Upper lobe of right lung (tissue), 1 donor: ENCODE measurements around the gene PAFAH1B1. TPM values are rescaled to one million over a fixed set of nuclear protein-coding genes. Genes with fewer than 3 reads are reported as not detected.
"Not testable (repeated sequence)": the region's sequence is repeated elsewhere in the genome, so short reads cannot be mapped to it uniquely, and the experiment has no call there.

Experiments
- ATAC-seq: fragments of 200-7000 bp; cut with Tn5 transposase; one replicate; pipeline ENCODE4 v1.9.1; 2020; ENCODE audit warnings: mild to moderate bottlenecking, moderate library complexity
- DNase-seq: peaks from one replicate; pipeline ENCODE4 v3.0.0-alpha.2; 2020
- H3K27ac ChIP-seq: fragments of 200-600 bp; one replicate; pipeline ENCODE4 v1.8.0; 2022
- H3K27me3 ChIP-seq: fragments of 200-600 bp; one replicate; pipeline ENCODE4 v1.8.0; 2022; ENCODE audit warnings: mild to moderate bottlenecking
- H3K36me3 ChIP-seq: fragments of 200-600 bp; one replicate; pipeline ENCODE4 v1.8.0; 2022
- H3K4me1 ChIP-seq: fragments of 200-600 bp; one replicate; pipeline ENCODE4 v1.8.0; 2022
- H3K4me3 ChIP-seq: fragments of 200-600 bp; one replicate; pipeline ENCODE4 v1.8.0; 2022; ENCODE audit warnings: mild to moderate bottlenecking
- H3K9me3 ChIP-seq: fragments of 200-600 bp; one replicate; pipeline ENCODE4 v1.8.0; 2022
- CTCF ChIP-seq: fragments of 200-600 bp; IDR thresholded peaks from one replicate; pipeline ENCODE4 v1.8.0; 2022; ENCODE audit warnings: antibody characterized with exemption
- intact Hi-C: fragments of 100-400 bp; cut with DNase I; formaldehyde crosslinking; loops from one replicate; pipeline ENCODE4 v1.11.0; 2022
- total RNA-seq: library from RNA; stranded (reverse); fragmentation: NEBNext Ultra II Directional; extraction: Animal tissue kit (Norgen Biotek cat#: 25700); gene quantifications from one replicate; pipeline ENCODE4 v1.2.1, GENCODE V29; 2021
- donor health status: DM: no; HTN: yes; CAD: no; lungs with severe emphysema.

The PAFAH1B1 gene
- total RNA-seq, 1 donor from 2014 or later: 144 TPM

- Histone ChIP-seq H3K27ac (no peak overlapping the region), H3K27me3 (no peaks in the 10 kb centered on the region), H3K4me1 (no peaks in the 10 kb centered on the region), H3K9me3 (no peaks in the 10 kb centered on the region), H3K36me3 (peaks cover 83% of the 10 kb centered on the region), H3K4me3 (no peak overlapping the region)
- no peak for TF ChIP-seq CTCF
- DNase-seq (peak; percentile 66), ATAC-seq (no peak)
- intact Hi-C loops: no loop called here
Measured at GRCh38 chr17:2695243-2695960, 101.9 kb downstream of the PAFAH1B1 start.

GRCh38 chr17:2695961-2696760 is 102.7 kb downstream of the PAFAH1B1 start:
- Histone ChIP-seq H3K4me1 (no peaks in the 10 kb centered on the region), H3K4me3 (no peak overlapping the region), H3K9me3 (no peaks in the 10 kb centered on the region), H3K27ac (no peak overlapping the region), H3K36me3 (peaks cover 83% of the 10 kb centered on the region), H3K27me3 (no peaks in the 10 kb centered on the region)
- no peak for TF ChIP-seq CTCF
- intact Hi-C loops: no loop called here
- DNase-seq: peak; percentile 63
- no peak for ATAC-seq

GRCh38 chr17:2697611-2698162 is 104.2 kb downstream of the PAFAH1B1 start:
- no peaks in the 10 kb centered on the region for H3K9me3 ChIP-seq
- ATAC-seq: no peak
- TF ChIP-seq CTCF: no peak
- DNase-seq: no peak
- no peaks in the 10 kb centered on the region for H3K4me1 ChIP-seq
- peaks cover 86% of the 10 kb centered on the region for H3K36me3 ChIP-seq
- intact Hi-C loops: no loop called here
- H3K4me3 ChIP-seq: no peak overlapping the region
- no peaks in the 10 kb centered on the region for H3K27me3 ChIP-seq
- H3K27ac ChIP-seq: no peak overlapping the region

- intact Hi-C loops, H3K27me3 ChIP-seq, ATAC-seq, H3K9me3 ChIP-seq, H3K27ac ChIP-seq, H3K4me1 ChIP-seq, H3K4me3 ChIP-seq: not testable (repeated sequence)
- DNase-seq: peak; percentile 40
- peaks cover 86% of the 10 kb centered on the region for H3K36me3 ChIP-seq
Measured at GRCh38 chr17:2699216-2699805, 105.9 kb downstream of the PAFAH1B1 start.

- no peak overlapping the region for H3K4me3 ChIP-seq
- H3K4me1 ChIP-seq: no peaks in the 10 kb centered on the region
Measured at GRCh38 chr17:2700030-2700490, 106.6 kb downstream of the PAFAH1B1 start.

More at GRCh38 chr17:2700030-2700490, 106.6 kb downstream of the PAFAH1B1 start:
- Histone ChIP-seq H3K36me3 (peaks cover 82% of the 10 kb centered on the region), H3K9me3 (no peaks in the 10 kb centered on the region), H3K27ac (no peak overlapping the region), H3K27me3 (no peaks in the 10 kb centered on the region)
- intact Hi-C loops: no loop called here
- ATAC-seq: no peak
- DNase-seq: peak; percentile 54
- no peak for TF ChIP-seq CTCF
